ENCODE results near the gene BBOF1.

The BBOF1 gene

DNA sequence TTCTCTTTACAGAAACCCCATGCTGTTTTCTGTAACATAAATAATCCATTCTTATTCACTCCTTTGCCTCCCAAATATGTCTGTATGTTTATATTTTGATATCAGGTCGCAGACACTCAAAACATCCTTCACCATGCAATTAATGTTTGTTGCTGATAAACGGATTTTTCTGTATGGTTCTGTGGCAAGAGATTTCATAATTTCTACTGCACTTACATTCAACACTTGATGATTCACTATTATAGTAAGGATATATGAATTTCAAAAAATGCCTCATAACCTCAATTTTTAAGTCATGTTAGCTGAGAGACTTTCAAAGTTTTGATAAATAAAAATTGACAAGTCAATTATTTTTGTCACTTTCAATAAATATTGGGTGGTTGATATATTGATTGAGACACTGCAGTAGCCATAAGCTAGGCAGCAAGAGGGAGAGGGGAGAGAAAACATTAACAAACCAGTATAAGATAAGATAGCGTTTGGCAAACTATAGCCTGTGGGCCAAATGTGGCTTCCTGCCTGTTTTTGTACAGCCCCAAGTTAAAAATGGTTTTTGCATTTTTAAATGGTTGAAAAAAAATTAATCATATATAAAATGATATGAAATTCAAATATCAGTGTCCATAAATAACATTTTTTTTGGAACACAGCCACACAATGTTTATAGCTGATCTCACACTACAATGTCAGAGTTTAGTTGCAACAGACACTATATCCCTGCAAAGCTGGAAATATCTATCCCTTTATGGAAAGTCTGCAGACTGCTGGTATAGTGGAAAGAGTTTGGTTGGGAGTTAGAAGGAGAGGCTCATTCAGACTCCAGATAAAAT is 46.8 kb downstream of the BBOF1 start:
- Histone ChIP-seq H3K27ac (no peak overlapping the region; the same call in 1 of the 2 replicates), H3K9ac (ENCODE audit: insufficient read length) (no peak overlapping the region), H3K36me3 (ENCODE audit: insufficient read depth, low read length) (no peaks in the 10 kb centered on the region), H3K4me3 (no peak overlapping the region), H3K9me3 (ENCODE audit: low read depth, low read length) (no peaks in the 10 kb centered on the region)
- no peak for DNase-seq (ENCODE audit: low read depth, low spot score)
- TF ChIP-seq EZH2 (IDR thresholded peaks at IDR 0.05) (no peak), FOXP2 (optimal IDR thresholded peaks at IDR 0.05; ENCODE audit: control extremely low read depth, extremely low read length, insufficient read depth) (no peak), POLR2AphosphoS5 (IDR thresholded peaks at IDR 0.05; ENCODE audit: borderline replicate concordance, low read depth, low read length) (no peak)

DNA sequence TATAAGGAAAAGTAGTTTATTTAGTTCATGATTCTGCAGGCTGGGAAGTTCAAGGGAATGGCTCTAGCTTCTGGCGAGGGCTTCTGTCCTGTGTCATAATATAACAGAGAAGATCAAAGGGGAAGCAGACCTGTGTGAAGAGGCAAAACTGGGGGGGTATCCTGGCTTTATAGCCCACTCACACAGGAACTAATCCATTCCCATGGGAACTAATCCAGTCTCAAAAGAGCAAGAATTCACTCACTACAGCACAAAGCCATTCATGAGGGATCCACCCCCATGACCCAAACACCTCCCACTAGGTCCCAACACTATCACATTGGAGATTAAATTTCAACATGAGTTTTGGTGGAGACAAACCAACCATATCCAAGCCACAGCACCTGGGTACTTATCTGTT is 58.3 kb downstream of the BBOF1 start:
- Histone ChIP-seq H3K9ac (ENCODE audit: insufficient read length) (no peak overlapping the region), H3K9me3 (ENCODE audit: low read depth, low read length) (no peaks in the 10 kb centered on the region), H3K27ac (no peak overlapping the region), H3K4me3 (no peak overlapping the region), H3K36me3 (ENCODE audit: insufficient read depth, low read length) (no peaks in the 10 kb centered on the region)
- TF ChIP-seq FOXP2 (optimal IDR thresholded peaks at IDR 0.05; ENCODE audit: control extremely low read depth, extremely low read length, insufficient read depth): no peak
- no peak for TF ChIP-seq POLR2AphosphoS5 (IDR thresholded peaks at IDR 0.05; ENCODE audit: borderline replicate concordance, low read depth, low read length)
- TF ChIP-seq EZH2 (IDR thresholded peaks at IDR 0.05): no peak
- DNase-seq (ENCODE audit: low read depth, low spot score): no peak

DNA sequence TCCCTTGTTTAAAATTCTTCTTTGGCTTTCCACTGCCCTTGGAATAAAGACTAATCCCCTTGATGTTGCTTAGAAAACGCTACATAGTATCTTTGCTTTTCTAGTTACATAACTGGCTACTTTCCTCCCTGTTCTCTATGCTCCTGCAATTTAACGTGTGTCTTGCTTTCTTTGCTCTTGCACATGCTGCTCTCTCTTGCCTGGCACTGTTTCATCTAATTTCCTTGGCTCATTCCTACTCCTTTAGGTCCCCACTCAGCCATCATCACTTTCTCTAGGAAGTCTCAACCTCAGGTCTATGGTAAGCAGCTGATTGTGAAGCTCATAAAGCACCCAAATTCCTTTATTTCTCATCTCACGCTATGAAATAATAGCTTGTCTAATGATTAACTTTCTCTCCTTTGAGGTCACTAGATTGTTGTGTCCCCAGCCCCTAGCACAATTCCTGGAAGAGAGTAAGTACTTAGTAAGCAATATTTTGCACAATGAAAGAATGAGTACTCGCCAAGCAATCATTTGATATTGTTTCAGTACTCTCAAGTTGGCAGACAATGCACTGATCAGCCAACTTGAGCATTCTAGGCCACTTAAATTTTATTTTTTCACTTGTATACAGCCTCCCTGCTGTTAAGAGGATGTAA is 61.8 kb downstream of the BBOF1 start:
- Histone ChIP-seq H3K4me3 (no peak overlapping the region), H3K36me3 (ENCODE audit: insufficient read depth, low read length) (no peaks in the 10 kb centered on the region), H3K9me3 (ENCODE audit: low read depth, low read length) (no peaks in the 10 kb centered on the region), H3K27ac (no peak overlapping the region), H3K9ac (ENCODE audit: insufficient read length) (no peak overlapping the region)
- TF ChIP-seq EZH2 (IDR thresholded peaks at IDR 0.05) (no peak), POLR2AphosphoS5 (IDR thresholded peaks at IDR 0.05; ENCODE audit: borderline replicate concordance, low read depth, low read length) (no peak), FOXP2 (optimal IDR thresholded peaks at IDR 0.05; ENCODE audit: control extremely low read depth, extremely low read length, insufficient read depth) (no peak)
- no peak for DNase-seq (ENCODE audit: low read depth, low spot score)

DNA sequence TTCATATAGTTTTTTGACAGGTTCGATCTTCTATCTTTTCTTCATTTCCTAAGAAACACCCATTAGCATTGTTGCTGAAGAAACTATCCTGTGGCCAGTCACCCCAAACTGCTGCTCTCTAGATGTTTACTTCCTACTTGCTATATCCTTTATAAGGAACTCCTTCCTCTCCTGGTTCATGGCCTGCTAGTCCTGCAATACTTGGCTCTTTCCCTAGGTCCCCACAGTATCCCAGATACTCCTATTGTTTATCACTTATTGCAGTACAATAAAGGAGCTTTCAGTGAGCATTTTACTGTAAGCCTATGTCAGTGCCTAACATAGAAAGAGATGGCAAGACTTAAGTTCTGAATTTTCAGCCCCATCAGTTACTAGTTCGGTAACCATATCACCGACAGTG is 62.3 kb downstream of the BBOF1 start:
- Histone ChIP-seq H3K36me3 (ENCODE audit: insufficient read depth, low read length) (no peaks in the 10 kb centered on the region), H3K9ac (ENCODE audit: insufficient read length) (no peak overlapping the region), H3K9me3 (ENCODE audit: low read depth, low read length) (no peaks in the 10 kb centered on the region), H3K4me3 (no peak overlapping the region), H3K27ac (no peak overlapping the region)
- TF ChIP-seq POLR2AphosphoS5 (IDR thresholded peaks at IDR 0.05; ENCODE audit: borderline replicate concordance, low read depth, low read length) (no peak), FOXP2 (optimal IDR thresholded peaks at IDR 0.05; ENCODE audit: control extremely low read depth, extremely low read length, insufficient read depth) (no peak)
- DNase-seq (ENCODE audit: low read depth, low spot score): no peak

DNA sequence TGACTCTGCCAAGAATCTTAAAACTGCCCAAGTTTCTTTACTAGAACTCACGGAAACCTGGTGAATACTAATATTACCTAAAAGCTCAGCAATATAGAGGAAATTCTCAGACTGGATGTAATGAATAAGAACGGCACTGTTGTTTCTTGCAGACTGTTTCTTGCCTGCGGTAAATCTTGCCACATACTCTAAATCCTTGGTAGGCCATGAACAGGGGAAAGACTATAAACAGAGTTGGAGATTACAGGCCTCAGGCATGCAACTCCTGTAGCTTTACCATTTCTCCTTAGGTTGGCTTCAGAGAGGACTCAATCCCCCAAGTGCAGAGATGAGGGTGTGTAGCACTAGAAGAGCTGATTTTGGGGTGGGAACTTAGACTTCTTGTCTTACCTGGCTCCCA is 64.0 kb downstream of the BBOF1 start:
- no peak overlapping the region for H3K27ac ChIP-seq
- H3K9ac ChIP-seq (ENCODE audit: insufficient read length): peak overlapping the region; percentile 77
- TF ChIP-seq POLR2AphosphoS5 (IDR thresholded peaks at IDR 0.05; ENCODE audit: borderline replicate concordance, low read depth, low read length) (no peak), FOXP2 (optimal IDR thresholded peaks at IDR 0.05; ENCODE audit: control extremely low read depth, extremely low read length, insufficient read depth) (no peak), EZH2 (IDR thresholded peaks at IDR 0.05) (no peak)
- peak overlapping the region; percentile 89; the same call in 1 of the 2 replicates for H3K4me3 ChIP-seq
- no peak for DNase-seq (ENCODE audit: low read depth, low spot score)
- no peaks in the 10 kb centered on the region for H3K36me3 ChIP-seq (ENCODE audit: insufficient read depth, low read length)
- H3K9me3 ChIP-seq (ENCODE audit: low read depth, low read length): no peaks in the 10 kb centered on the region

DNA sequence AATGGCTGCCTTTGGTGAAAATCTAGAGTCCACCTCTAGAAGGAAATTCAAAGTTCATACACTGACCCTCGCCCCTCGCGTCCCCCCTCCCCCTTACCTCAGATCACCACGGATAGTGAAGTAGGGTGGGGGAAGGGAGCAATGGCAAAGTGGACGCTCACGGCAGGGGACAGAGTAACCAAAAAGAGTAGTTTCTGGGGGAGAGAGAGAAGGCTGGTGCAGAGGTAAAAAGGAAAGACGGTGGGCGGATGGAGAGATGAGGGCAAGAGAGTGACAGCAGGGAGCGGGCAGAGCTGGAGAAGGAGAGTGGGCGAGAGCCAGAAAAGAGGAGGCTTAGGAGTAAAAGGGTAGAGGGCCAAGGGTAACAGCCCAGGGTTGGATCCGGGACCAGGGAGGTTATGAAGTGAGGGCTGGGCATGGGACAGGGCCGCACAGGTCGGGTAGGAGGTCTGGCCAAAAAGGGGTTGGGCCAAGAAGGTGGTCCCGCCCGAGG is 64.7 kb downstream of the BBOF1 start:
- Histone ChIP-seq H3K4me3 (peak overlapping the region; percentile 89), H3K27ac (no peak overlapping the region), H3K36me3 (ENCODE audit: insufficient read depth, low read length) (no peaks in the 10 kb centered on the region), H3K9me3 (ENCODE audit: low read depth, low read length) (no peaks in the 10 kb centered on the region), H3K9ac (ENCODE audit: insufficient read length) (peak overlapping the region; percentile 77)
- DNase-seq (ENCODE audit: low read depth, low spot score): no peak
- TF ChIP-seq FOXP2 (optimal IDR thresholded peaks at IDR 0.05; ENCODE audit: control extremely low read depth, extremely low read length, insufficient read depth) (no peak), POLR2AphosphoS5 (IDR thresholded peaks at IDR 0.05; ENCODE audit: borderline replicate concordance, low read depth, low read length) (no peak), EZH2 (IDR thresholded peaks at IDR 0.05) (no peak)

DNA sequence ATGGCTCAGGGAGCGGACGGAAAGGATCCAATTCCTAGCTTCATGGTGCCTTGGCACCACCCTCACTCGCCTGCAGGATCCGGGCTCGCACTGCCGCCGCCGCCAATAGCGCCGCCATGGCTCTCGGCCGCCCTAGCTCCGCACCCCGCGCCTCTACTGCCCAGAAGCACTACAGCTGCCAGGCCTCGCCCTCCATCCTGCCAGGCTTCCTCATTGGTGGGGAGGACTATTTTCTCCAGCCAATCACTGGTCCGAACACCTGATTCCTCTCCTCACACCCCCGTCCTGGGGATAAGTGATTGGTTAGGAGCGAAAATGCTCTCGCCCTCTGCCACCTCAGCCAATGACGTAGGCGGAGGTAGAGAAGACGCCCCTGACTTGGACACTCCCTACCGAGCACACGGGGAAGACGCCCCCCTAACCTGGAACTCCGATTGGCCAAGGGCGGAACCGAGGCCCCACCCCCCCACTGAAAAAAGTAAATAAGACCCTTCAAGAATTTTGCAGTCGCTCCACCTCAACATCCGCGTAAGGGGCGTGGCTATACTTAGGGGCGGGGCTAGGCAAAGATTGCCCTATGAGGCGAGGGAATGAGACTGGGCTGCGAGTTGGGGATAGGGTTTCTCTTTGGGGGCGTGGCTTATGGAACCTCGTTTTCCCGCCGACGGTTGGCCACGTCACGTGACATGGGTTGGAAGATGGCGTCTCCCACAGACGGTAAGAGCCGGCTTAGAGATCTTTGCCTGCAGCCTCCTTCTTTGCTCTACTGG is 65.3 kb downstream of the BBOF1 start, which contains the start of the genes ALDH6A1 and LIN52:
ALDH6A1 (minus strand) TSS at position 177 of the 770 bp plus-strand sequence; CDS start at position 118, 59 bp downstream.
LIN52 (plus strand) TSS at position 680 of the 770 bp plus-strand sequence; CDS start at position 699, 19 bp downstream.
- H3K27ac ChIP-seq: peak within 1 kb of the TSS; percentile 34; the same call in 1 of the 2 replicates
- peak within 1 kb of the TSS; percentile 92 for H3K4me3 ChIP-seq
- peak; percentile 74 for TF ChIP-seq POLR2AphosphoS5 (IDR thresholded peaks at IDR 0.05; ENCODE audit: borderline replicate concordance, low read depth, low read length)
- TF ChIP-seq FOXP2 (optimal IDR thresholded peaks at IDR 0.05; ENCODE audit: control extremely low read depth, extremely low read length, insufficient read depth): no peak
- no peak for TF ChIP-seq EZH2 (IDR thresholded peaks at IDR 0.05)

More for the DNA sequence above, 65.3 kb downstream of the BBOF1 start, which contains the start of the genes ALDH6A1 and LIN52:
- DNase-seq (ENCODE audit: low read depth, low spot score): peak; percentile 99
- H3K9me3 ChIP-seq (ENCODE audit: low read depth, low read length): no peaks in the 10 kb centered on the region
- no peaks in the 10 kb centered on the region for H3K36me3 ChIP-seq (ENCODE audit: insufficient read depth, low read length)
- peak within 1 kb of the TSS; percentile 92 for H3K9ac ChIP-seq (ENCODE audit: insufficient read length)
